Stromal cell of bone marrow (primary cell): Measurements from ENCODE around the gene GALNS.
"Not testable (repeated sequence)": the region's sequence is repeated elsewhere in the genome, so short reads cannot be mapped to it uniquely, and the experiment has no call there.

Experiments
- DNase-seq: peaks from one replicate; pipeline ENCODE4 v3.0.0-alpha.2; 2012; ENCODE audit warnings: low read depth

Gene GALNS, protein sequence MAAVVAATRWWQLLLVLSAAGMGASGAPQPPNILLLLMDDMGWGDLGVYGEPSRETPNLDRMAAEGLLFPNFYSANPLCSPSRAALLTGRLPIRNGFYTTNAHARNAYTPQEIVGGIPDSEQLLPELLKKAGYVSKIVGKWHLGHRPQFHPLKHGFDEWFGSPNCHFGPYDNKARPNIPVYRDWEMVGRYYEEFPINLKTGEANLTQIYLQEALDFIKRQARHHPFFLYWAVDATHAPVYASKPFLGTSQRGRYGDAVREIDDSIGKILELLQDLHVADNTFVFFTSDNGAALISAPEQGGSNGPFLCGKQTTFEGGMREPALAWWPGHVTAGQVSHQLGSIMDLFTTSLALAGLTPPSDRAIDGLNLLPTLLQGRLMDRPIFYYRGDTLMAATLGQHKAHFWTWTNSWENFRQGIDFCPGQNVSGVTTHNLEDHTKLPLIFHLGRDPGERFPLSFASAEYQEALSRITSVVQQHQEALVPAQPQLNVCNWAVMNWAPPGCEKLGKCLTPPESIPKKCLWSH

DNA sequence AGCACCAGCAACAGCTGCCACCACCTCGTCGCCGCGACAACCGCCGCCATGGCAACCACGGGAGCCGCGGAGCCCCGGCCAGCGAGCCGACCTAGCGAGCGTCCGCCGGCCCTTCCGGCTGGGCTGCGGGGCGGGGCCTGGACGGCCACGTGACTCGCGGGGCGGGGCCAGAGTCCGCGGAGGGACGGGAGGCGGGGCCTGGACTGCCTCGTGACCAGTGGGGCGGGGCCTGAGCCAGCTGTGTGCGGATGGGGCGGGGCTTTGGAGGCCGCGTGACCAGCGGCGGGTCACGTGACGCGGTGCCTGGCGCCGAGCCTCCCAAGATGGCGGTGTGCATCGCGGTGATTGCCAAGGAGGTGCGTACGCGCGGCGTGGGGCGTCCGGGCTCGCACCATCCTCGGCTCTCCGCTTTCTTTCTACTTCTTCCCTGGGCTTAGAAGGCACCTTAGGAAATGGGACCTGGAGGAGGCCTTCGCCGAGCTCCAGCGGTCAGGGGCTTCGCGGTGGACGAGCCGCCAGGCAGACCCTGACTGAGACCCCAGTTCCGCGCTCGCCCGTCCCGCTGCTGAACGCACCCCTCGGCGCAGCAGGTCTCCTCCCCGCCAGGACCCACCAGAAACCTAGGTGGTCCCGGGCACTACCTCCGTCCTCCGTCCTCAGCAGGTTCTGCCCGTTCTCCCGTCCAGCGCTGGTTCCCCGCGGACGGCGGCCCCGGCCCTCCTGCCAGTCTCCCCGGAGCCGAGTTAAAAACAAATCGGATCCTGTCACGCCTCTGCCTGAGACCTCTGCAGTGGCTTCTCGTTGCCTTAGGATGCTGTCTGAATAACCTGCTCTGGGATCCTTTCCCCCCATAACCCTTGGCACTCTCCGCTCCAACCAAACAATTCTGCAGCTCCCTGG is at the start of gene GALNS, which contains the start of gene TRAPPC2L:
TSS of gene GALNS (minus strand) at position 120 of the 900 bp plus-strand sequence. CDS start at position 50, 70 bp downstream.
TSS of gene TRAPPC2L (plus strand) at position 300 of the 900 bp plus-strand sequence. CDS start at position 324, 24 bp downstream.
- peak; percentile 85 for DNase-seq

DNA sequence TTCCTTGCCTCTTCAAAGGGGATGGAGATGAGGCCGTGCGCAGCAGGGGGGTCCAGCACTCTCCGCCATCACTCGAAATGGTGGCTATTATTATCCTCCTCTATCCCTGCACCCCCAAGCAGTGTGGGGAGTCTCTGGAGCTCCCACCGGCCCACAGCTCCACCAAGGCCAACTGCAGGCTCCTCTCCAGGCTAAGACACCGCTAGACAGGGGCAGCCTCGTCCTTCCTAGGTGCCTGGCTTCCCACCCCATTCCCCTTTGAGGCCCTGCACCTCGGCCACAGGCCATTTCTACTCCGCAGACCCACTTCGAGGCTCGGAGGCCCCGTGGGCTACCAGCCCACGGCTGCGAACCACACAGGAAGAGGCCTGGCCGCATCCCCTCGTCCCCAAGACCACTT is 49.3 kb upstream of the GALNS start:
- no peak for DNase-seq

GRCh38 chr16:88905563-88905962 is 48.8 kb upstream of the GALNS start:
- no peak for DNase-seq

DNA sequence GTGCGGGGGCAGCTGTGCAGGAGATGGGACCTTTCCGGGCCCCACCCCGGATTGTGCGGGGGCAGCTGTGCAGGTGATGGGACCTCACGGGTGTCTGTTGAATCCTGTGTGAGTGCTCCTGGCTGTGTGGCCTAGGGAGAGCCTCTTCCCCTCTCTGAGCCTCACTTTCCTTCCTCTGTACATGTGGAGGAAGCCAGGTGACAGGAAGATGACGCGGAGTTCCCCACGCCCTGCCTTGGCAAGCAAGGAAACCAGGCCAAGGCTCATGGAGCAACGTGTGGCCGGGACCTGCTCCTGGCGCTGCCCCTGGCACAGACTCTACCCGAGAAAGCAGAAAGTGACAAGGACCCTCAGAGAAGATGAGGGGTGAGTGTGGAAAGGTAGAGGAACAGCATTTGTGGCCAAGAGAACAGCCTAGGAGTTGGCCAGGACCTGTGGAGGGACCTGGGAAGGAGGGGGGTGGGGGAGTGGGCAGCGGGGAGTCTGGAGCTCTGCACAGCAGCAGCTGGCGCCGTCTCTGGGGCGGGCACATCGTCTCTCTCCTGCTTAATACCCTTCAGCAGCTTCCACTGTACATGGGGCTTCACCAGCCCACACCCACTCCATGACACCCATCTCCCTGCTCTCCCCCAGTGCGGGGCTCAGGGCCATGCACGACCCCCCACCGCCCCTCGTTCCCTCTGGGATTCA is 48.1 kb upstream of the GALNS start:
- no peak for DNase-seq

DNA sequence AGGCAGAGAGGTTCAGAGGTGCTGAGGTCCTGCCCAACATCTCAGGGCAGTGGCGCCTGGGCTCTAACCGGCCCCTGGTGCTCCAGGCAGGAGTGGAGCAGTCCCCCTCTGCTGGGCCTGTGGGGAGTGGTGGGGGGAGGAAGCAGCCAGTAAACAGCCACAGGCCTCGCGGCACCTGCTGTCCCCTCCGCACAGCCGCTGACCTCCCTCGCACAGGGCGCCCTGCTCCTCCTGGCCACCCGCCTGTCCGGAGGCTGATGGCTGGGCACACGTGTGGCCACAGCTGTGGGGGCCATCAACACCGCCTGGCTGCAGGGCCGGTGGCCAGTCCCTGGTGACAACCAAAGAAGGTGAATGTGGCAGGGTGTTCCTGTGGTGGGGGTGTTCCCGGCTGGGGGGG is 46.5 kb upstream of the GALNS start:
- DNase-seq: no peak

GRCh38 chr16:88902744-88903143 is 46.0 kb upstream of the GALNS start:
- no peak for DNase-seq

DNA sequence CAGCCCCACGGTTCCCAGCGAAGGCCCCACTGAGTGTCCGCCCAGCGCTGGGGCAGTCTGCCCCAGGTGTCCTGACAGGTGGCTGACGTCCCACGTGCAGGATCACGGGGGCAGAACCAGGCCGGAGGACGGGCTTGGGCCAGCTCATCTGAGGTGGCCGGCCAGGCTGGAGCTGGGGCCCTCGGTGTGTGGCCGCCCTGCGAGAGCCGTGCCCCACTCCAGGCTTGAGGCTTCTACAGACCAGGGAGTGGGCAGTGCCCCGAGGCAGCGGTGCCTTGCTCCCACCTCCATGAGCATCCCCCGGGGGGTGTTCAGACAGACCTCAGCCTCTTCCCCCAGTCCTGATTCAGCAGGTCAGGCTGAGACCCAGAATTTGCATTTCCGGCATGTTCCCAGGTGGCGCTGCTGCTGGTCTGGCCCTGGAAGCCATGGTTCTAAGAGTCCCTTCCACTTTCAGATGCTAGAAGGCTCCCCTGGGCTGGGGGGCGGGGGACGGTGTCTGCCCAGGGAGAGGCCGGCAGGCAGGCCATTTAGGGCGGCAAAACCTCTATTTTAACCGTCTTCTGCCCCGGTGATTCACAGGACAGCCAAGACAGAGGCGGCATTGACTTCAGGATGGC is 45.1 kb upstream of the GALNS start:
- DNase-seq: no peak

DNA sequence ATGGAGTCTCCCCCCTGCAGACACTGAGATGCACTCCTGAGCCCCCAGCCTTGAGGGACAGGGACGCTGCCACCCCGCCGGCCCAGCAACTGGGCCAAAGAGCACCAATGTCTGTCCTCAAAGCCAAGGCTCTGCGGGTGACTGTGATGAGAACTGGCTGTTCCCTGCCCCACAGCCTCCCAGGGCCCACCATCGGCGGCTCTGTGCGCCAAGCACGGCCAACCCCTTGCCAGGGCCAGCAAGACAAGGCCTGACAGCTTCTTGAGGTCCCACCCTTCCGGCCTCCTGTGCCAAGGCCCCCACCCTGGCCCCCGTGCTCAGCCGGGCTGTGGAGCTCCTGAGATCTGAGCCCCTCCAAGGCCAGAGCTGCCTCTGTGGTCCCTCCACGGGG is 43.9 kb upstream of the GALNS start:
- no peak for DNase-seq

GRCh38 chr16:88899901-88900661 is 43.3 kb upstream of the GALNS start:
- DNase-seq: no peak

DNA sequence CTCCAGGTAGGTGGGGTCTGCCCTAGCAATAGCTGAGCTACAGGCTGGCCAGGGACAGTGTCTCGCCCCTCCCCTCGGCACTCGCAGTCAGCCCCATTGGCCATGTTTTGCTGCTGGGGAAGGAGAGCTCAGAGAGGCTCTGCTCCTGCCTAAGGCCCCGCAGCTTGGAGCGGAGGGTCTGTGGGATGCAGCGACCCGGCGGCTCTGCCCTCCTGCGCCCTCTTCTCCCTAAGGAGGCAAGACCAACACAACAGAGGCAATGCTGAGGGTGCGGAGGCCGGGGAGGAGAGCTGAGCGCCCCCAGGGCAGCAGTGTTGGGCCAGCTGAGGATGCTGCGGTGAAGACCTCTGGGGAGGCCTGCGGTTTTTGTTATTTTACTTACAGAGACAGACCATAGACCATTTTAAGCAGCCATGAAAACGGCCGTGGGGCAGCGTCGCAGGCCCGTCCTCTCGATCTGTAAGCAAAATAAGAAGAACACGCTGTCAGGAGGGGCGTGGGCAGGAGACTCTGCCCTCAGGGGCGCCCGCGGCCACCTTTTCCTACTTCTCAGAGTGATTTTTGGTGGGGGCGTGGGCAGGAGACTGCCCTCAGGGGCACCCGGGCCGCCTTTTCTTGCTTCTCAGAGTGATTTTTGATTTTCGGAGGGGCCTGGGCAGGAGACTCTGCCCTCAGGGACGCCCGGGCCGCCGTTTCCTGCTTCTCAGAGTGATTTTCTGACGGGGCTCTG is 41.1 kb upstream of the GALNS start:
- no peak for DNase-seq

DNA sequence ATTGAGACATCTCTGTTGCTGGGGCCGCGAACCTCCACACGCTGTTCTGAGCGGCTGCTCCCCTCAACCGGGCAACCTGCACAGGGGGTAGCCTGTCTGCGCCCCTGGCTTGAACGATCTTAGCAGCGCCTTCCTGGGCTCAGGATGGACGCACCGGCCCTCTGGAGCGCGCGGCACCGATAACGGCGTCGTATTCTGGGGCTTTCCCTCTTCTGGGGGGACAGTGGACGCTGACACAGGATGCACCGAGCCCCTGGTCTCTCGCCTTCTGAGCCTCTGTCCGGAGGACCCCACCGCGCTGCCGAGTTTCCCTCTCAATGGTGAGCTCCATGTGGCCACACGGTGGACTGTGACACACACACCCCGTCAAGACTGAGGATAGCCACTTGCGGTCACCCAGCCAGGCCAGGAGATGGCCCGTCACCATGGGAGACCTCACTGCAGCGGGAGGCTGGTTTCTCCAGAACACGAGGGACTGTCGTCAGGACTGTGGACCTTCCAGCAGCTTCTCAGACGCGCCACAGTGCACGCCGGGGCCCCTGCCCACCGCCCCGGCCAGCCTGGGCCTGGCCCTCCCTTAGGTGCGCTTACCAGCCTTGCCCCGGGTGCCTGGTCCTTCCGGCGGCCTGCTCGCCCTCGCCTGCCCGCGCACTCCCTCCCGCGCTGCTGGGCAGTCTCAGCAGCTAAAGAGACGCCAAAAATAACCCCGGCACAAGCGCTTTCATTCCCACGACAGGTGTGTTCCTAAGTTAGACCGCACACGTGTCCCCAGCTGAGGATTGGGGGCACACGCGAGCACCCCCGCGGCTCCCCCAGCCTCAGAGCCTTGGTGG is 39.7 kb upstream of the GALNS start:
- DNase-seq: no peak

- DNase-seq: no peak
Observed at GRCh38 chr16:88895335-88895734, 38.6 kb upstream of the GALNS start.

GRCh38 chr16:88894681-88895300 is 38.0 kb upstream of the GALNS start:
- no peak for DNase-seq

- not testable (repeated sequence) for DNase-seq
Observed at GRCh38 chr16:88894266-88894665, 37.5 kb upstream of the GALNS start.

GRCh38 chr16:88893127-88893968 is 36.6 kb upstream of the GALNS start:
- no peak for DNase-seq

GRCh38 chr16:88892065-88892464 is 35.3 kb upstream of the GALNS start:
- DNase-seq: no peak

GRCh38 chr16:88891083-88891482 is 34.3 kb upstream of the GALNS start:
- DNase-seq: no peak
